D721Med (cell line): Measurements from ENCODE around the gene ZNF628.
A peak's percentile ranks its signal among the peaks of the same experiment; 100 is the strongest.

Experiments
- DNase-seq: peaks from one replicate; pipeline ENCODE4 v3.0.0; 2011; ENCODE audit warnings: low spot score; ENCODE audit not compliant: insufficient read length
- FAIRE-seq: peaks from 2 replicates; lab custom pipeline; 2011; peaks lifted over from hg19 to GRCh38; lab: Jason Lieb, UNC
- TF ChIP-seq, protein P1 (sequence below): IDR thresholded peaks from 2 replicates; pipeline ENCODE4 v1.5.1; 2012; ENCODE audit warnings: mild to moderate bottlenecking, control low read depth; ENCODE audit not compliant: insufficient read depth; ENCODE audit errors: missing control alignments

Gene ZNF628

DNA sequence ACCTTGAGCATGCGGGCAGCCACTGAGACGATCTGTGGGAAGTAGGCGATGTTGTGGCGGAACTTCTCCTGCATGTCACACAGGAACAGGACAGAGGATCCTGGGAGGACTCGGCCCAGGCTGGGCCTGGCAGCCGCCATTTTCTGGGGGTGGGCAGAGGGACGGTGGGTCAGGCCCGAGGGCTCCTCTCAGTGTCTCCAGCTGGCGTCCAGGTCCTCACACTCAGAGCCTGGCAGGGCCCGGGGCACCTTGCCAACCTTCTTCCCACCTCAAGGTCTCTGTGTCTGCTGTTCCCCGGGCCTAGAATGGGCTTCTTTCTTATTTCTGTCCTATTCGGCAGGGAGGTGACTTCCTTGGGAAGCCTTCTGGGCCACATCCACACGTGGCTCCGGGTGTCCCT is 20.1 kb upstream of the ZNF628 start:
- no peak for FAIRE-seq
- DNase-seq = no peak
- TF ChIP-seq, protein P1, sequence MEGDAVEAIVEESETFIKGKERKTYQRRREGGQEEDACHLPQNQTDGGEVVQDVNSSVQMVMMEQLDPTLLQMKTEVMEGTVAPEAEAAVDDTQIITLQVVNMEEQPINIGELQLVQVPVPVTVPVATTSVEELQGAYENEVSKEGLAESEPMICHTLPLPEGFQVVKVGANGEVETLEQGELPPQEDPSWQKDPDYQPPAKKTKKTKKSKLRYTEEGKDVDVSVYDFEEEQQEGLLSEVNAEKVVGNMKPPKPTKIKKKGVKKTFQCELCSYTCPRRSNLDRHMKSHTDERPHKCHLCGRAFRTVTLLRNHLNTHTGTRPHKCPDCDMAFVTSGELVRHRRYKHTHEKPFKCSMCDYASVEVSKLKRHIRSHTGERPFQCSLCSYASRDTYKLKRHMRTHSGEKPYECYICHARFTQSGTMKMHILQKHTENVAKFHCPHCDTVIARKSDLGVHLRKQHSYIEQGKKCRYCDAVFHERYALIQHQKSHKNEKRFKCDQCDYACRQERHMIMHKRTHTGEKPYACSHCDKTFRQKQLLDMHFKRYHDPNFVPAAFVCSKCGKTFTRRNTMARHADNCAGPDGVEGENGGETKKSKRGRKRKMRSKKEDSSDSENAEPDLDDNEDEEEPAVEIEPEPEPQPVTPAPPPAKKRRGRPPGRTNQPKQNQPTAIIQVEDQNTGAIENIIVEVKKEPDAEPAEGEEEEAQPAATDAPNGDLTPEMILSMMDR = no peak

DNA sequence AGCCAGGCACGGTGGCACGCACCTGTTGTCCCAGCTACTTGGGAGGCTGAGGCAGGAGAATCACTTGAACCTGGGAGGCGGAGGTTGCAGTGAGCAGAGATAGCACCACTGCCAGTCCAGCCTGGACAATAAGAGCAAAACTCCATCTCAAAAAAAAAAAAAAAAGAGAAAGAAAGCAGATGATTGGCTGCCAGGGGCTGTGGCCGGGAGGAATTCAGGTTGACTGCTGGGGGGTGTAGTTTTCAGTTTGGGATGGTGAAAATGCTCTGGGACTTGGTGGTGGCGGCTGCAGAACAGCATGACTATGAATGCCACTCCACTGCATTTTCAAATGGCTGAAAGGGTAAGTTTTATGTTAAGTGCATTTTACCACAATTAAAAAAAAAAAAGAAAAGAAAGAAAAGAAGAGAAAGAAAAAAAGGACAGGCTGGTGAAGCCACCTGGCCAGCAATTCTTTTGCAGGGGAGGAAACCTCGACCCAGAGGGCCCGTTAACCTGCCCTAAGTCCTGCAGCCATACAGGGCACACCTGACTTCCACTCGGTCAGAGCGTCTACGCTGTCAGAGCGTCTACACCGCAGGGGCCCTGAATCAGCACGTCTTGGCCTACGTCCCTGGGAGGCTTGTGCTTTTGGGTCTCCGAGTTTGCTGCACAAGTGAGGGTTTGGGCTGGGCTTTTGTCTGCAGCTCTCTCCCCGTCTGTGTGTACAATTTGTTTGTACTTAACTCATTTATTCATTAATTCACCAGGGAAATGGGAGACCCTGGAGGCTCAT is 18.5 kb upstream of the ZNF628 start:
- TF ChIP-seq, protein P1 = no peak
- no peak for FAIRE-seq
- DNase-seq = no peak

DNA sequence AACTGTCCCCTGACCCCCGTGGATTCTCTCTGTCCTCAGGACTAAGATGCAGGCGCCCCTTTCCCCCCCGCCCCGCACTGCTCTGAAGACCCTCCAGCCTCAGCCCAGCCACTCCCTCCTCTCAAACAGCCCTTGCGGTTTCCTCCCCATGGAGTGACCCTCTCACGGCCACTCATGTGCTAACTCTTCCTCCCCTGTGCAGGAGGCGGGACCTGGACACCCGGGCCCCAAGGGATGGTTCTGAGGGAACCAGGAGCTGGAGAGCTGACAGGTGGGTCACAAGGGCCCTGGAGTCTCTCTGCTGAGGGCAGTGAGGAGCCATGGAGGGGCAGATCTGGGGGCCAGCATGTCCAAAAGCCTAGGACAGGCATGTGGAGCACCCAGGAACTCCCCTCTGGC is 16.9 kb upstream of the ZNF628 start:
- TF ChIP-seq, protein P1 = no peak
- FAIRE-seq = no peak
- DNase-seq = no peak

DNA sequence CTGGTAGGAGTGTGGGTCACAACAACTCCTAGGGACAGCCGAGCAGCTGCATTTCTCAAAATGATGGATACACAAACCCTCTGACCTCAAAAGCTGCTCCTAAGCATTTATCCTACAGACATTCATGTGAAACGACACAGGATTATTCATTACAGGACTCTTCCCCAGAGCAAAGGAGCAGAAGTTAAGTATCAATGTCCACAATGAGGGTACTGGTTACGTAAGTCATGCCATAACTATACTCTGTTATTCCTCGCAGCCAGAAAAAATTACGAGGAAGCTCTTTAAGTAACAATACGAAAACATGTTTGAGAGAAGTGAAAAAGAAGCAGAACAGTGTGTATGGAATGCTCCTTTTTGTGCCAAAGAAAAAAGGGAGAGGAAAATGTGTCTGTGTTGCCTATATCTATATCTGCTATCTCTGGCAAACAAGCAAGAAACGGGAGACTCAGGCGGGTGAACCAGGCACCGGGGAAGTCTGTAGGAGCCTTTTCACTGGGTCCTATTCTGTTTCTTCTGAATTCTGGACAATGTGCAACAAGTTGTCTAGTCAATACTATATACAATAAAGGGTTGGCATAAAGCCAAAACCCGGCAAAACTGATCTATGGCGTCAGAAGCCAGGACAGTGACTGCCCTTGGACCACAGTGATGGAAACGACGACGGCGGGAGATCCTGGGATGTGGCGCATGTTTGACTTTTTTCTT is 16.3 kb upstream of the ZNF628 start:
- FAIRE-seq (no peak), DNase-seq (no peak)
- TF ChIP-seq, protein P1 = no peak

DNA sequence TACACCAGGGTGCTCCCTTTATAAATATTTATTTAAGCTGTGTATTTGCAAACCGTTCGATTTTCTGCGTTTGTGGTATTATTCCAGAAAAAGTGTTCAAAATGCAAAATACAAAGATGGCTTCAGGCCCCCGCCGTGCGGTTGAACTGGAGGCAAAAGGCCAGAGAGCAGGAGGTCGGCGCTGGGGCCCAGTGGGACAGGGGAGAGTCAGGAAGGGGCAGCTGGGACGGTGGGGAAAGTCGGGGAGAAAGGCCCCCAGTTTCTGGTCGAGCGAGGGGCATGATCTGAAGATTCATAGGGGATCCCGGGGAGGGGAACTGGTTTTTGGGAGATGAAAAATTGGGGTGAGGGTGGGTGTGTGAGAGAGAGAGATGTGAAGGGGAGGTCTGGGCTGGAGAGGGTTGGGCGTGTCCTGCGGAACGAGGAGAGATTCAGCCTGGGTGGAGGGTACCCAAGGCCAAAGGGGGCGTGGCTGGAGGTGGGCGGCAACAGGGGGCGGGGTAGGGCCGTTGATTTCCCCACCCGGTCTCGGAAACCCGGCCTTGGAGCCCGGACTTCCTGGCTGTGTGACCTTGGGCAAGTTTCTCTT is 15.7 kb upstream of the ZNF628 start:
- DNase-seq (no peak), FAIRE-seq (no peak)
- TF ChIP-seq, protein P1 = no peak

DNA sequence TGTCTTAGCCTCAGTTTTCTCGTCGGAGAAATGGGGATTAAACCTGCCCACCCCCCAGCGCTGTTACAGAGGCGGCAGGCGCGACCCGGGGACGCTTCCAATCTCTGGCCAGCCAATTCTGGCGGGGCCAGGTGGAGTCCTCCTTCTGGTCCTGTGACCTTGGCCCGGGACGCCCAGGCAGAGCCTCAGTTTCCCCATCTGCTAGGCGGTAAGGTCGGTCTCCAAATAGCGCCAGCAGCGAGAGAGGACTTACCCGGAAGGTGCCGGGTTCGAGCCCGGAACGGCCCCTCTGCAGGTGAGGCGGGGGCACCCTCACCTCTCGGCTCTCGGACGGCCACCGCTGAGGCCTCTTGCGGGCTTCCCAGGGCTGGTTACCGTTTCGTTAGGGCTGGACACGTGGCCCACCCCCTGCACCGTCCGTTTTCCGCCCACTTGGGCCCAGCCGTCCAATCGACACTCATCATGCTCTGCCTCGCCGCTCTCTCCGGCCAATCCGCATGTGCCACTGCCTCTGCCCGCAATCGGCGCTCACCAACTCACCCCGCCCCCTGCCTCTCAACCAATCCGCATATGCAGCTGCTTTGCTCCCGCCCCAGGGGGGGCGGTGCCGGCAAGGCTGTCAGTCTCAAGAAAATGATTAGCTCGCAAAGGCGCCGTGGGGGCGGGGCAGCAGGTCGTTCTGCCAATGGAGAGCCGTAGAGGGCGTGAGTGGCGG is 15.0 kb upstream of the ZNF628 start, which contains the start of gene ISOC2:
TSS of gene ISOC2 (minus strand) at position 384 of the 715 bp plus-strand sequence. CDS start 5,156 bp downstream, outside the sequence.
- FAIRE-seq (no peak), DNase-seq (peak; percentile 91)
- TF ChIP-seq, protein P1 = no peak
